Tibial artery (tissue), 4 donors: ENCODE data around the gene TBC1D4.

Experiments used
- DNase-seq, 2 donors: peaks; one replicate each; pipeline ENCODE4 v3.0.0-alpha.2; 2019
- H3K27ac ChIP-seq, 2 donors: fragments of 200-600 bp; sonication (generic) in 1 of 2; 1 replicate in 1 of 2; 2 replicates in 1 of 2; pipeline ENCODE4 v1.5.1; 2018 to 2019; ENCODE audit warnings: mild to moderate bottlenecking in 1 of 2
- H3K27me3 ChIP-seq, 2 donors: fragments of 200-600 bp; sonication (generic) in 1 of 2; one replicate each; pipeline versions ENCODE4 v1.5.1 to v1.6.0; 2016 to 2019
- H3K36me3 ChIP-seq, 3 donors: fragments of 200-600 bp; sonication (generic) in 2 of 3; one replicate each; pipeline ENCODE4 v1.5.1; 2016 to 2019; ENCODE audit warnings: mild to moderate bottlenecking in 2 of 3
- H3K4me1 ChIP-seq, 4 donors: fragments of 200-600 bp; sonication (generic) in 2 of 4; 1 replicate in 3 of 4; 2 replicates in 1 of 4; pipeline ENCODE4 v1.5.1; 2016 to 2019
- H3K4me3 ChIP-seq, 2 donors: fragments of 200-600 bp; sonication (generic) in 1 of 2; 1 replicate in 1 of 2; 2 replicates in 1 of 2; pipeline ENCODE4 v1.5.1; 2018 to 2019; ENCODE audit warnings: mild to moderate bottlenecking in 2 of 2
- H3K9me3 ChIP-seq, 3 donors: fragments of 200-600 bp; sonication (generic) in 1 of 3; one replicate each; pipeline ENCODE4 v1.5.1; 2016 to 2019
- CTCF ChIP-seq, 2 experiments: fragments of 200-600 bp in 1 of 2; fragments of 450-650 bp in 1 of 2; IDR thresholded peaks; one replicate each; pipeline ENCODE4 v1.5.1; 2017 to 2019; ENCODE audit warnings: antibody characterized with exemption in 2 of 2, mild to moderate bottlenecking in 1 of 2, moderate library complexity in 1 of 2
- intact Hi-C: fragments of 100-400 bp; cut with DNase I; formaldehyde crosslinking; loops from one replicate; pipeline ENCODE4 v1.15.0; 2023; ENCODE audit warnings: low total_unique reads

Gene TBC1D4

GRCh38 chr13:75263741-75264407 lies 218.1 kb downstream of the TBC1D4 start:
- no peaks in the 10 kb centered on the region for H3K27me3 ChIP-seq
- no peak for TF ChIP-seq CTCF (IDR thresholded peaks at IDR 0.05)
- no peak for DNase-seq
- H3K4me1 ChIP-seq: no peaks in the 10 kb centered on the region
- intact Hi-C loops: no loop called here
- no peak overlapping the region for H3K4me3 ChIP-seq
- H3K27ac ChIP-seq: no peak overlapping the region
- no peaks in the 10 kb centered on the region for H3K9me3 ChIP-seq
- no peaks in the 10 kb centered on the region for H3K36me3 ChIP-seq

GRCh38 chr13:75258159-75258782 lies 223.7 kb downstream of the TBC1D4 start:
- H3K4me3 ChIP-seq: no peak overlapping the region
- no peaks in the 10 kb centered on the region for H3K4me1 ChIP-seq
- intact Hi-C loops: no loop called here
- TF ChIP-seq CTCF (IDR thresholded peaks at IDR 0.05): peak; percentile 57 to 58
- H3K9me3 ChIP-seq: no peaks in the 10 kb centered on the region
- H3K27me3 ChIP-seq: no peaks in the 10 kb centered on the region
- DNase-seq: no peak
- no peaks in the 10 kb centered on the region for H3K36me3 ChIP-seq
- no peak overlapping the region for H3K27ac ChIP-seq

- H3K4me1 ChIP-seq: no peaks in the 10 kb centered on the region
- no peaks in the 10 kb centered on the region for H3K36me3 ChIP-seq
- TF ChIP-seq CTCF (IDR thresholded peaks at IDR 0.05): no peak
- no peak overlapping the region for H3K4me3 ChIP-seq
- no peaks in the 10 kb centered on the region for H3K9me3 ChIP-seq
- H3K27me3 ChIP-seq: no peaks in the 10 kb centered on the region
- DNase-seq: no peak
- intact Hi-C loops: no loop called here
- no peak overlapping the region for H3K27ac ChIP-seq
Observed at GRCh38 chr13:75256922-75257321, 225.0 kb downstream of the TBC1D4 start.

GRCh38 chr13:75255653-75256052 lies 226.3 kb downstream of the TBC1D4 start:
- no peak overlapping the region for H3K27ac ChIP-seq
- TF ChIP-seq CTCF (IDR thresholded peaks at IDR 0.05): no peak
- intact Hi-C loops: no loop called here
- no peak overlapping the region for H3K4me3 ChIP-seq
- H3K27me3 ChIP-seq: no peaks in the 10 kb centered on the region
- H3K36me3 ChIP-seq: no peaks in the 10 kb centered on the region
- DNase-seq: no peak
- H3K9me3 ChIP-seq: no peaks in the 10 kb centered on the region
- H3K4me1 ChIP-seq: no peaks in the 10 kb centered on the region

- intact Hi-C loops: no loop called here
- Histone ChIP-seq H3K27me3 (no peaks in the 10 kb centered on the region), H3K9me3 (no peaks in the 10 kb centered on the region), H3K4me1 (no peaks in the 10 kb centered on the region), H3K4me3 (no peak overlapping the region), H3K36me3 (no peaks in the 10 kb centered on the region), H3K27ac (no peak overlapping the region)
- TF ChIP-seq CTCF (IDR thresholded peaks at IDR 0.05): no peak
- no peak for DNase-seq
Observed at GRCh38 chr13:75255147-75255546, 226.8 kb downstream of the TBC1D4 start.
